Ishikawa (cell line): ENCODE results near the gene C1orf198.

Experiments
- CEBPB ChIP-seq: IDR thresholded peaks from 2 replicates; pipeline ENCODE4 v1.6.1; 2012
- CREB1 ChIP-seq: IDR thresholded peaks from 2 replicates; pipeline ENCODE4 v1.6.1; 2012; ENCODE audit warnings: low read depth
- EGR1 ChIP-seq: IDR thresholded peaks from 2 replicates; pipeline ENCODE4 v1.6.1; 2012
- EP300 ChIP-seq: IDR thresholded peaks from 2 replicates; pipeline ENCODE4 v1.6.1; 2012; ENCODE audit warnings: borderline replicate concordance
- FOXM1 ChIP-seq: IDR thresholded peaks from 2 replicates; pipeline ENCODE4 v1.6.1; 2012; ENCODE audit warnings: low read depth, borderline replicate concordance
- MAX ChIP-seq: IDR thresholded peaks from 2 replicates; pipeline ENCODE4 v1.6.1; 2012
- NFIC ChIP-seq: IDR thresholded peaks from 2 replicates; pipeline ENCODE4 v1.6.1; 2012
- RAD21 ChIP-seq: IDR thresholded peaks from 2 replicates; pipeline ENCODE4 v1.6.1; 2012; ENCODE audit warnings: low read depth
- REST ChIP-seq: IDR thresholded peaks from 2 replicates; pipeline ENCODE4 v1.6.1; 2012; ENCODE audit warnings: low read depth, mild to moderate bottlenecking
- TAF1 ChIP-seq: IDR thresholded peaks from 2 replicates; pipeline ENCODE4 v1.6.1; 2012; ENCODE audit warnings: low read depth, mild to moderate bottlenecking
- TCF12 ChIP-seq: IDR thresholded peaks from 2 replicates; pipeline ENCODE4 v1.6.1; 2012; ENCODE audit warnings: low read depth
- TEAD4 ChIP-seq: IDR thresholded peaks from 2 replicates; pipeline ENCODE4 v1.6.1; 2012
- USF1 ChIP-seq: IDR thresholded peaks from 2 replicates; pipeline ENCODE4 v1.6.1; 2012
- YY1 ChIP-seq: IDR thresholded peaks from 2 replicates; pipeline ENCODE4 v1.6.1; 2012; ENCODE audit warnings: low read depth
- ZBTB7A ChIP-seq: IDR thresholded peaks from 2 replicates; pipeline ENCODE4 v1.6.1; 2012; ENCODE audit warnings: low read depth

The C1orf198 gene

GRCh38 chr1:230895452-230895851 lies 27.1 kb upstream of the C1orf198 start:
- TF ChIP-seq CREB1 (no peak), RAD21 (no peak), FOXM1 (no peak), MAX (no peak), TAF1 (no peak), TCF12 (no peak), NFIC (no peak), CEBPB (no peak), EGR1 (no peak), TEAD4 (no peak), YY1 (no peak), EP300 (no peak), USF1 (no peak), REST (no peak)

- TF ChIP-seq TCF12 (no peak), CEBPB (no peak), EGR1 (no peak), USF1 (no peak), CREB1 (no peak), EP300 (no peak), MAX (no peak), TEAD4 (no peak), ZBTB7A (no peak), RAD21 (no peak), YY1 (no peak), NFIC (no peak), TAF1 (no peak), REST (no peak), FOXM1 (no peak)
Observed at GRCh38 chr1:230894664-230895063, 26.3 kb upstream of the C1orf198 start.

- TF ChIP-seq FOXM1 (no peak), ZBTB7A (no peak), USF1 (no peak), CEBPB (no peak), MAX (no peak), TEAD4 (no peak), NFIC (no peak), EP300 (no peak), EGR1 (no peak), CREB1 (no peak), REST (no peak), TAF1 (no peak), YY1 (no peak)
Observed at GRCh38 chr1:230894032-230894431, 25.7 kb upstream of the C1orf198 start.

- TF ChIP-seq EGR1 (no peak), ZBTB7A (no peak), NFIC (no peak), REST (no peak), CEBPB (no peak), TEAD4 (no peak), USF1 (no peak)
Observed at GRCh38 chr1:230892018-230892491, 23.7 kb upstream of the C1orf198 start.
